ENCODE results near the gene PDE6G. TPM values are rescaled to one million over a fixed set of nuclear protein-coding genes. Genes with fewer than 3 reads are reported as not detected.
A peak's percentile ranks its signal among the peaks of the same experiment; 100 is the strongest.

Gene PDE6G
- total and polyA plus RNA-seq, 2 of the 13 experiments (the other 11 are each of a cell fraction or from before 2014, with no cell fraction given), result 1.4 to 6.7 TPM

GRCh38 chr17:81703747-81704654, 47.7 kb upstream of the PDE6G start:
- Histone ChIP-seq H3K4me2 (ENCODE audit: low read depth, low read length) (peak overlapping the region; percentile 91), H3K4me3 (replicated peaks in 1 of 3; ENCODE audit: insufficient read depth in 1 of 3, low read depth in 2 of 3, low read length in 3 of 3) (peak overlapping the region; percentile 92 to 93 (median 92)), H4K20me1 (ENCODE audit: insufficient read depth, low read length) (peaks cover 15% of the 10 kb centered on the region; the same call in 1 of the 2 replicates), H3K27ac (ENCODE audit: extremely low read length, insufficient read depth, low read length) (peak overlapping the region; percentile 93), H3K9ac (ENCODE audit: insufficient read depth, low read depth, low read length) (peak overlapping the region; percentile 99), H2AFZ (ENCODE audit: low read length) (no peak overlapping the region), H3K4me1 (ENCODE audit: insufficient read depth, low read length) (peaks cover 33% of the 10 kb centered on the region), H3K27me3 (ENCODE audit: control insufficient read depth in 1 of 2, insufficient read depth in 2 of 2, low read length in 2 of 2) (no peaks in the 10 kb centered on the region; a peak in 1 of 5 replicates), H3K36me3 (replicated peaks in 1 of 2; ENCODE audit: control insufficient read depth in 1 of 2, insufficient read depth in 2 of 2, low read length in 2 of 2) (peaks cover 25 to 49% of the 10 kb centered on the region in 2 experiments), H3K9me3 (ENCODE audit: low read length) (no peaks in the 10 kb centered on the region), H3K79me2 (ENCODE audit: insufficient read depth, low read length) (peaks cover 53% of the 10 kb centered on the region)
- intact Hi-C loops (cut with micrococcal nuclease; ENCODE audit: unreplicated experiment) (loop anchor here (1.0 to 5.0 kb wide), 2 partner anchors 8 to 37 kb away; partner anchors contain the start of genes CCDC137, OXLD1 and SLC25A10), in situ Hi-C loops (cut with HindIII; ENCODE audit: extremely low pct_ligation_motif_present, low pct_unique_long_range_greater_than_20kb) (no loop called here)
- no peak for DNase-seq (ENCODE audit: low spot score)
- FAIRE-seq, result peak; percentile 49
- CTCF ChIA-PET (ENCODE audit: low intra/inter-chr PET ratio, low total read pairs), result no interaction called here
- POLR2A ChIA-PET, result interaction anchor here (0.8 to 4.9 kb wide), 22 partner anchors 9 to 398 kb away, joined by 3 to 143 read pairs (median 6); partner anchors contain the start of genes ACTG1, ARL16, CCDC137 and CENPX
- ATAC-seq, result no peak
- WGBS (ENCODE audit: low lambda C conversion rate), result 9% methylated on average over 15 of the region's 27 CpGs
- TSS peak; percentile 40 for BruUV-seq (replicated peaks)
- TF ChIP-seq, protein P1, sequence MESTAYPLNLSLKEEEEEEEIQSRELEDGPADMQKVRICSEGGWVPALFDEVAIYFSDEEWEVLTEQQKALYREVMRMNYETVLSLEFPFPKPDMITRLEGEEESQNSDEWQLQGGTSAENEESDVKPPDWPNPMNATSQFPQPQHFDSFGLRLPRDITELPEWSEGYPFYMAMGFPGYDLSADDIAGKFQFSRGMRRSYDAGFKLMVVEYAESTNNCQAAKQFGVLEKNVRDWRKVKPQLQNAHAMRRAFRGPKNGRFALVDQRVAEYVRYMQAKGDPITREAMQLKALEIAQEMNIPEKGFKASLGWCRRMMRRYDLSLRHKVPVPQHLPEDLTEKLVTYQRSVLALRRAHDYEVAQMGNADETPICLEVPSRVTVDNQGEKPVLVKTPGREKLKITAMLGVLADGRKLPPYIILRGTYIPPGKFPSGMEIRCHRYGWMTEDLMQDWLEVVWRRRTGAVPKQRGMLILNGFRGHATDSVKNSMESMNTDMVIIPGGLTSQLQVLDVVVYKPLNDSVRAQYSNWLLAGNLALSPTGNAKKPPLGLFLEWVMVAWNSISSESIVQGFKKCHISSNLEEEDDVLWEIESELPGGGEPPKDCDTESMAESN (CRISPR knock-in tag; conservative IDR thresholded peaks at IDR 0.05), result no peak
- TF ChIP-seq NR2F1 (CRISPR knock-in tag; IDR thresholded peaks at IDR 0.05) (peak in 1 of 2 experiments; percentile 4; a peak in 2 of 4 replicates), CCDC6 (CRISPR knock-in tag; IDR thresholded peaks at IDR 0.05) (0 out of 2 replicates have a peak, but pooled peaks have one; percentile 7), ZNF552 (CRISPR knock-in tag; IDR thresholded peaks at IDR 0.05; ENCODE audit: borderline replicate concordance) (no peak), ZNF607 (CRISPR knock-in tag; IDR thresholded peaks at IDR 0.05; ENCODE audit: borderline replicate concordance) (no peak), ZNF326 (CRISPR knock-in tag; IDR thresholded peaks at IDR 0.05; ENCODE audit: borderline replicate concordance) (no peak), LBX2 (CRISPR knock-in tag; IDR thresholded peaks at IDR 0.05; ENCODE audit: borderline replicate concordance) (no peak), MTA3 (CRISPR knock-in tag; IDR thresholded peaks at IDR 0.05) (no peak), ZNF350 (CRISPR knock-in tag; IDR thresholded peaks at IDR 0.05; ENCODE audit: borderline replicate concordance, low read depth) (no peak), ARNT (IDR thresholded peaks at IDR 0.05) (no peak), GATAD2A (CRISPR knock-in tag; IDR thresholded peaks at IDR 0.05) (no peak), PHB2 (IDR thresholded peaks at IDR 0.05; ENCODE audit: partially characterized antibody) (no peak), ZNF83 (CRISPR knock-in tag; IDR thresholded peaks at IDR 0.05; ENCODE audit: borderline replicate concordance) (no peak), ZNF777 (CRISPR knock-in tag; IDR thresholded peaks at IDR 0.05) (no peak), POGZ (CRISPR knock-in tag; IDR thresholded peaks at IDR 0.05) (no peak), ZNF232 (CRISPR knock-in tag; IDR thresholded peaks at IDR 0.05; ENCODE audit: borderline replicate concordance) (0 out of 2 replicates have a peak, but pooled peaks have one; percentile 20), ZNF549 (CRISPR knock-in tag; IDR thresholded peaks at IDR 0.05) (no peak)
- TF ChIP-seq, protein P2, sequence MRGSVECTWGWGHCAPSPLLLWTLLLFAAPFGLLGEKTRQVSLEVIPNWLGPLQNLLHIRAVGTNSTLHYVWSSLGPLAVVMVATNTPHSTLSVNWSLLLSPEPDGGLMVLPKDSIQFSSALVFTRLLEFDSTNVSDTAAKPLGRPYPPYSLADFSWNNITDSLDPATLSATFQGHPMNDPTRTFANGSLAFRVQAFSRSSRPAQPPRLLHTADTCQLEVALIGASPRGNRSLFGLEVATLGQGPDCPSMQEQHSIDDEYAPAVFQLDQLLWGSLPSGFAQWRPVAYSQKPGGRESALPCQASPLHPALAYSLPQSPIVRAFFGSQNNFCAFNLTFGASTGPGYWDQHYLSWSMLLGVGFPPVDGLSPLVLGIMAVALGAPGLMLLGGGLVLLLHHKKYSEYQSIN (CRISPR knock-in tag; IDR thresholded peaks at IDR 0.05; ENCODE audit: borderline replicate concordance), result no peak
- TF ChIP-seq, protein P3, sequence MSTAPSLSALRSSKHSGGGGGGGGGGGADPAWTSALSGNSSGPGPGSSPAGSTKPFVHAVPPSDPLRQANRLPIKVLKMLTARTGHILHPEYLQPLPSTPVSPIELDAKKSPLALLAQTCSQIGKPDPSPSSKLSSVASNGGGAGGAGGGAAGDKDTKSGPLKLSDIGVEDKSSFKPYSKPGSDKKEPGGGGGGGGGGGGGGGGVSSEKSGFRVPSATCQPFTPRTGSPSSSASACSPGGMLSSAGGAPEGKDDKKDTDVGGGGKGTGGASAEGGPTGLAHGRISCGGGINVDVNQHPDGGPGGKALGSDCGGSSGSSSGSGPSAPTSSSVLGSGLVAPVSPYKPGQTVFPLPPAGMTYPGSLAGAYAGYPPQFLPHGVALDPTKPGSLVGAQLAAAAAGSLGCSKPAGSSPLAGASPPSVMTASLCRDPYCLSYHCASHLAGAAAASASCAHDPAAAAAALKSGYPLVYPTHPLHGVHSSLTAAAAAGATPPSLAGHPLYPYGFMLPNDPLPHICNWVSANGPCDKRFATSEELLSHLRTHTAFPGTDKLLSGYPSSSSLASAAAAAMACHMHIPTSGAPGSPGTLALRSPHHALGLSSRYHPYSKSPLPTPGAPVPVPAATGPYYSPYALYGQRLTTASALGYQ (CRISPR knock-in tag; IDR thresholded peaks at IDR 0.05), result no peak
